ENCODE measurements around the gene C7. TPM values are rescaled to one million over a fixed set of nuclear protein-coding genes. Genes with fewer than 3 reads are reported as not detected.

C7 gene
- polyA plus RNA-seq, 1 donor, result 4.0 TPM

- no peak for DNase-seq
These were observed 6.9 kb downstream of the C7 start for GRCh38 chr5:40916226-40916625.

GRCh38 chr5:40928886-40929448 lies 19.7 kb downstream of the C7 start:
- no peak for DNase-seq

GRCh38 chr5:40932766-40933165 lies 23.5 kb downstream of the C7 start:
- no peak for DNase-seq

GRCh38 chr5:40937075-40937474 lies 27.8 kb downstream of the C7 start:
- DNase-seq, result no peak

- DNase-seq, result no peak
These were observed 30.5 kb downstream of the C7 start for GRCh38 chr5:40939753-40940152.

GRCh38 chr5:40945111-40945510 lies 35.8 kb downstream of the C7 start:
- DNase-seq, result no peak

GRCh38 chr5:40955313-40955712 lies 46.0 kb downstream of the C7 start:
- no peak for DNase-seq

- DNase-seq, result no peak
These were observed 47.8 kb downstream of the C7 start for GRCh38 chr5:40957048-40957447.

- no peak for DNase-seq
These were observed 49.5 kb downstream of the C7 start for GRCh38 chr5:40958811-40959210.

GRCh38 chr5:40960037-40960436 lies 50.7 kb downstream of the C7 start:
- no peak for DNase-seq

- DNase-seq, result no peak
These were observed 53.1 kb downstream of the C7 start for GRCh38 chr5:40962207-40962955.

GRCh38 chr5:40972434-40972833 lies 63.1 kb downstream of the C7 start:
- DNase-seq, result peak; percentile 0

GRCh38 chr5:40973364-40974004 lies 64.2 kb downstream of the C7 start:
- no peak for DNase-seq

GRCh38 chr5:40976041-40976440 lies 66.7 kb downstream of the C7 start:
- DNase-seq, result no peak

- no peak for DNase-seq
These were observed 67.5 kb downstream of the C7 start for GRCh38 chr5:40976836-40977235.

GRCh38 chr5:40981420-40981819 lies 72.1 kb downstream of the C7 start:
- no peak for DNase-seq

- DNase-seq, result no peak
These were observed 74.5 kb downstream of the C7 start for GRCh38 chr5:40983781-40984180.

GRCh38 chr5:40984884-40985283 lies 75.6 kb downstream of the C7 start:
- no peak for DNase-seq

- no peak for DNase-seq
These were observed 76.2 kb downstream of the C7 start for GRCh38 chr5:40985501-40985900.

GRCh38 chr5:40986666-40987065 lies 77.4 kb downstream of the C7 start:
- DNase-seq, result no peak

GRCh38 chr5:40987349-40987748 lies 78.1 kb downstream of the C7 start:
- no peak for DNase-seq

- no peak for DNase-seq
These were observed 79.6 kb downstream of the C7 start for GRCh38 chr5:40988746-40989510.

Data from hindlimb muscle (tissue), 1 donor.